Natural killer cell (primary cell): ENCODE results near the gene AGGF1. TPM values are rescaled to one million over a fixed set of nuclear protein-coding genes. Genes with fewer than 3 reads are reported as not detected.

Experiments
- ATAC-seq, 3 donors: fragments of 150-1000 bp in 2 of 3; fragments of 200-7000 bp in 1 of 3; cut with Tn5 transposase; 1 replicate in 1 of 3; 2 replicates in 2 of 3; pipeline ENCODE4 v1.10.0; 2021; ENCODE audit warnings: mild to moderate bottlenecking in 2 of 3, moderate library complexity in 2 of 3
- DNase-seq, 2 donors: peaks; one replicate each; pipeline versions ENCODE4 v3.0.0 to v3.0.0-alpha.2; 2013 to 2021; ENCODE audit warnings: mixed read lengths in 1 of 2
- H3K27ac ChIP-seq: one replicate; pipeline ENCODE4 v1.5.1; 2013; ENCODE audit warnings: mild to moderate bottlenecking, low read length
- H3K27me3 ChIP-seq: one replicate; pipeline ENCODE4 v1.6.1; 2013; ENCODE audit warnings: low read length; ENCODE audit not compliant: control insufficient read depth, insufficient read depth
- H3K36me3 ChIP-seq: one replicate; pipeline ENCODE4 v1.6.1; 2013; ENCODE audit warnings: low read length; ENCODE audit not compliant: control insufficient read depth, insufficient read depth
- H3K4me1 ChIP-seq: one replicate; pipeline ENCODE4 v1.6.1; 2013; ENCODE audit warnings: low read length; ENCODE audit not compliant: control insufficient read depth, insufficient read depth
- H3K4me3 ChIP-seq: one replicate; pipeline ENCODE4 v1.5.1; 2013; ENCODE audit warnings: low read length
- H3K9me3 ChIP-seq: one replicate; pipeline ENCODE4 v1.6.1; 2013; ENCODE audit warnings: low read length; ENCODE audit not compliant: control insufficient read depth, insufficient read depth
- H3K27ac Mint-ChIP-seq, 2 donors: one replicate each; pipeline ENCODE4 v1.8.0; 2022; ENCODE audit warnings: mild to moderate bottlenecking in 2 of 2, mixed read lengths in 2 of 2, moderate library complexity in 1 of 2
- H3K27me3 Mint-ChIP-seq, 2 donors: one replicate each; pipeline ENCODE4 v1.8.0; 2022; ENCODE audit warnings: low read depth in 2 of 2, mixed read lengths in 2 of 2
- H3K36me3 Mint-ChIP-seq: one replicate; pipeline ENCODE4 v1.8.0; 2022; ENCODE audit warnings: mixed read lengths
- H3K4me1 Mint-ChIP-seq, 2 donors: one replicate each; pipeline ENCODE4 v1.8.0; 2022; ENCODE audit warnings: mixed read lengths in 2 of 2
- H3K4me3 Mint-ChIP-seq: one replicate; pipeline ENCODE4 v1.8.0; 2022; ENCODE audit warnings: mild to moderate bottlenecking, moderate library complexity, mixed read lengths
- H3K9me3 Mint-ChIP-seq, 2 donors: one replicate each; pipeline ENCODE4 v1.8.0; 2022; ENCODE audit warnings: mixed read lengths in 2 of 2
- WGBS: methylation state at CpG from one replicate; pipeline ENCODE4 v1.1.7; 2013; ENCODE audit warnings: missing lambda C conversion rate; ENCODE audit not compliant: insufficient coverage; 5-methylcytosine and 5-hydroxymethylcytosine counted together
- intact Hi-C: fragments of 100-400 bp; cut with micrococcal nuclease; formaldehyde crosslinking; loops from one replicate; pipeline ENCODE4 v1.14.2; 2022
- total RNA-seq, 4 donors: library from RNA; stranded (reverse); fragments of 120-200 nt in 1 of 4; gene quantifications; one replicate each; pipeline versions ENCODE4 v1.2.3 to v1.2.4, GENCODE V29; 2013 to 2022
- TF ChIP-seq, protein P1 (sequence below): fragments of 200-600 bp; IDR thresholded peaks from one replicate; pipeline ENCODE4 v1.8.0; 2022; ENCODE audit warnings: antibody characterized with exemption

Gene AGGF1
- total RNA-seq, 3 donors from 2014 or later (not counting 1 experiment from before 2014, with no cell fraction given) = 13.0 to 22.6 (median 15.0) TPM

DNA sequence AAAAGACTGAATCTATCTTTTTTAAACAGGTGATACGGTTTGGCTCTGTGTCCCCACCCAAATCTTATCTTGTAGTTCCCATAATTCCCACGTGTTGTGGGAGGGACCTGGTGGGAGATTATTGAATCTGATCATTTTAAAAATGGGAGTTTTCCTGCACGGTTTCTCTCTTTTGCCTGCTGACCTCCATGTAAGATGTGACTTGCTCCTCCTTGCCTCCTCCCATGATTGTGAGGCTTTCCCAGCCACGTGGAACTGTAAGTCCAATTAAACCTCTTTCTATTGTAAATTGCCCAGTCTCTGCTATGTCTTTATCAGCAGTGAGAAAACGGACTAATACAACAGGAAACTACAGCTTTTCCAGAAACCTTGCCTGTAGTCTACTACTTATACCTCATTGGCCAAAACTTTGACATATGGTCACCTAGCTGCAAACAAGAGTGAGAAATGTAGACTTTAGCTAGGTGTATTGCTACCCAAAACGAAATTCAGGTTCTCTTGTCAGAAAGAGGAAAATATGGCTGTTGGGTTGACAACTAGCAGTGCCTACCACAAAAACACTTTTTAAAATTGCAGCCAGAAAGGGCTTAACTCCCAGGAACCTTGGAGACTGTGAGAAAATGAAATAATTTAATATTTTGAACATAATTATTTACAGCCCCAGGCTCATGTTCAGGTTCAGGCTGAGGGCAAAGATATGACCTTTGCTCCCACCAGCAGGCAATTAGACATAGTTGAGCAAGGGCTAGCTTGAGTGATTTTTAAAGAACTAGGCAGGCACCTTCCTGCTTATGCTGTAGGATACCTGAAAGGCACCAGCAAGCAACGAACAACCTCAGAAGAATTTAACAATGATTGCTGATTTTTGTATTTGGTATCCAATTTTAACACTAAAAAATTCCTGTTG is 7.4 kb upstream of the AGGF1 start:
- no peak overlapping the region for H3K27ac ChIP-seq
- Mint-ChIP-seq H3K27ac (no peak overlapping the region), H3K27me3 (peaks cover 34 to 56% of the 10 kb centered on the region in 2 donors), H3K36me3 (no peaks in the 10 kb centered on the region), H3K9me3 (no peaks in the 10 kb centered on the region), H3K4me3 (no peak overlapping the region), H3K4me1 (no peaks in the 10 kb centered on the region)
- no peaks in the 10 kb centered on the region for H3K4me1 ChIP-seq
- H3K9me3 ChIP-seq = no peaks in the 10 kb centered on the region
- no peaks in the 10 kb centered on the region for H3K36me3 ChIP-seq
- TF ChIP-seq, protein P1, sequence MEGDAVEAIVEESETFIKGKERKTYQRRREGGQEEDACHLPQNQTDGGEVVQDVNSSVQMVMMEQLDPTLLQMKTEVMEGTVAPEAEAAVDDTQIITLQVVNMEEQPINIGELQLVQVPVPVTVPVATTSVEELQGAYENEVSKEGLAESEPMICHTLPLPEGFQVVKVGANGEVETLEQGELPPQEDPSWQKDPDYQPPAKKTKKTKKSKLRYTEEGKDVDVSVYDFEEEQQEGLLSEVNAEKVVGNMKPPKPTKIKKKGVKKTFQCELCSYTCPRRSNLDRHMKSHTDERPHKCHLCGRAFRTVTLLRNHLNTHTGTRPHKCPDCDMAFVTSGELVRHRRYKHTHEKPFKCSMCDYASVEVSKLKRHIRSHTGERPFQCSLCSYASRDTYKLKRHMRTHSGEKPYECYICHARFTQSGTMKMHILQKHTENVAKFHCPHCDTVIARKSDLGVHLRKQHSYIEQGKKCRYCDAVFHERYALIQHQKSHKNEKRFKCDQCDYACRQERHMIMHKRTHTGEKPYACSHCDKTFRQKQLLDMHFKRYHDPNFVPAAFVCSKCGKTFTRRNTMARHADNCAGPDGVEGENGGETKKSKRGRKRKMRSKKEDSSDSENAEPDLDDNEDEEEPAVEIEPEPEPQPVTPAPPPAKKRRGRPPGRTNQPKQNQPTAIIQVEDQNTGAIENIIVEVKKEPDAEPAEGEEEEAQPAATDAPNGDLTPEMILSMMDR = no peak
- DNase-seq (no peak), ATAC-seq (no peak)
- WGBS = 80% methylated on average over 7 of the region's 7 CpGs
- intact Hi-C loops = no loop called here
- no peak overlapping the region for H3K4me3 ChIP-seq
- peaks cover 5% of the 10 kb centered on the region for H3K27me3 ChIP-seq

DNA sequence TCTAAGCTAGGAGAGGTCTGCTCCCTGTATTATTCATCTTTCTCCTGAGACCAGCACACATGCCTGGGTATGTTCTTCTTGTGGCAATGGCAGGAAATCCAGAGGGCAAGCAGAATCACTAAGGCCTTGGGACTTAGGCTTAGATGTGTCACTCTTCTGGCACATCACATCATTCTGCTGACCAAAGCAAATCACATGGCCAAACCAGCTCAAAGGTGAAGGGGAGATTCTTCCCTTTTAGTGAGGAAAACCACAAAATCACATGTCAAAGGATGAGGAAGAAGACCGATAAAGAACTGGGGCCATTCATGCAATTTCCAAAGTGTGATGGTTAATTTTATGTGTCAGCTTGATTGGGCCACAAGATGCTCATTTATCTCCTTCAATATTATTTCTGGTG is 5.7 kb upstream of the AGGF1 start:
- Histone ChIP-seq H3K27ac (no peak overlapping the region), H3K4me3 (no peak overlapping the region), H3K36me3 (no peaks in the 10 kb centered on the region), H3K4me1 (no peaks in the 10 kb centered on the region), H3K9me3 (peaks cover 6% of the 10 kb centered on the region), H3K27me3 (peaks cover 5% of the 10 kb centered on the region)
- ATAC-seq (no peak), DNase-seq (no peak)
- Mint-ChIP-seq H3K9me3 (peaks cover 3 to 8% of the 10 kb centered on the region in 2 donors), H3K27me3 (peaks cover 32 to 45% of the 10 kb centered on the region in 2 donors), H3K4me1 (no peaks in the 10 kb centered on the region), H3K4me3 (no peak overlapping the region), H3K27ac (no peak overlapping the region), H3K36me3 (peaks cover 7% of the 10 kb centered on the region)
- intact Hi-C loops = no loop called here
- TF ChIP-seq, protein P1 = no peak
- no CpG with 5 or more reads among the region's 1 CpG for WGBS

DNA sequence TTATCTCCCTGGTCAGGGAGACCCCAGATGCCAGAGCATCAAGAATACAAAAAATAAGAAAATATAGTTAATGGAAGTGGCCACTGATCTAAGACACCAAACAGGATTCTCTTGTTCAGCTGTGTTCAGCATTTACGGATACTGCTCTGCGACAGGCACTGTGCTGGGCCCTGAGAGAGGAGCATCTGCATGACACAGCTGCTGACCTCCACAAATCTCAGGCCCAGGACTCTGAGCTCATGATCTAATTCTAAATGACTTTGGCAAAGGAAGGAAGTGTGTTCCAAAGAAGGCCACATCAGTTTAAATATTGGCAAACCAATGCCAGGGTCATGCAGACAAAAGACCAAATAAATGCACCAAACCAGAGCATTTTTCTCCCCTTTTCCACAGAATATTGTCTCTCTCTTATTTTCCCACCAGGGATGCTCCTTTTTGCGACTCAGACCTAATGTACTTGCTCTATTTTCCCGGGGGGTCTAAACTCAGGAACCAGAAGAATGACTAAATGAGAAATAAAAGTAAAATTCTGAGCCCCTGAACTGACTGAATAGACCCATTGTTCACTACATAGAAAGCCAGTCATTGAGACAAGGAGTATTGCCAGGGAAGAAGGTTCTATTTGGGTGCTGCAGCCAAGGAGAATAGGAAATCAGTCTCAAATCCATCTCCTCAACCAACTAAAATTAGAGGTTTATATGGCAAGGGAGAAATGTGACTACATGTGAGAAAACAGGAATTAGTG is 1.4 kb upstream of the AGGF1 start:
- Histone ChIP-seq H3K27ac (no peak overlapping the region), H3K9me3 (peaks cover 10% of the 10 kb centered on the region), H3K36me3 (no peaks in the 10 kb centered on the region), H3K4me1 (peaks cover 14% of the 10 kb centered on the region), H3K27me3 (no peaks in the 10 kb centered on the region), H3K4me3 (no peak overlapping the region)
- WGBS = 100% methylated on average over 4 of the region's 4 CpGs
- ATAC-seq (no peak), DNase-seq (no peak)
- TF ChIP-seq, protein P1 = no peak
- peak overlapping the region in 1 of 2 donors; percentile 13 for H3K27ac Mint-ChIP-seq
- H3K36me3 Mint-ChIP-seq = peaks cover 7% of the 10 kb centered on the region
- H3K9me3 Mint-ChIP-seq = peaks cover 3 to 8% of the 10 kb centered on the region in 2 donors
- H3K4me3 Mint-ChIP-seq = peak overlapping the region; percentile 73
- intact Hi-C loops = no loop called here
- H3K4me1 Mint-ChIP-seq = peaks cover 20 to 28% of the 10 kb centered on the region in 2 donors
- peaks cover 15 to 16% of the 10 kb centered on the region in 2 donors for H3K27me3 Mint-ChIP-seq
